K562 (cell line): ENCODE measurements around the gene ATXN10. TPM values are rescaled to one million over a fixed set of nuclear protein-coding genes. Genes with fewer than 3 reads are reported as not detected.

ENCODE experiments used
- ATAC-seq: fragments of 200-7000 bp; cut with Tn5 transposase; 3 replicates; pipeline ENCODE4 v1.9.1; 2020; ENCODE audit warnings: moderate library complexity
- BruUV-seq: library from RNA; stranded (reverse); fragments of 400-500 nt; replicated peaks from 2 replicates; lab custom pipeline; 2021; lab: Mats Ljungman, UMichigan
- CTCF ChIA-PET: fragments of 300-600 bp; formaldehyde crosslinking; extraction: SDS; loops from one replicate; lab custom pipeline; 2021; ENCODE audit warnings: low intra/inter-chr PET ratio; lab: Yijun Ruan, JAX
- POLR2A ChIA-PET: fragments of 300-600, 350-650 bp; sonication (Branson Sonifier 250); formaldehyde crosslinking; extraction: SDS; loops from one replicate; lab custom pipeline; 2021; ENCODE audit warnings: antibody characterized with exemption, inconsistent platforms; lab: Yijun Ruan, JAX
- DNase-seq, 4 experiments: peaks; one replicate each; pipeline versions ENCODE4 v3.0.0 to v3.0.0-alpha.2; 2011 to 2018; ENCODE audit warnings: low spot score in 3 of 4, mixed read lengths in 3 of 4; ENCODE audit errors: extremely low read depth in 1 of 4
- FAIRE-seq: peaks from 2 replicates; lab custom pipeline; 2011; peaks lifted over from hg19 to GRCh38; lab: Jason Lieb, UNC
- H2AFZ ChIP-seq: 2 replicates; pipeline ENCODE4 v1.6.0; 2011; ENCODE audit warnings: low read depth, low read length, control low read depth, inconsistent platforms
- H3K27ac ChIP-seq: fragments of 200-600 bp; 3 replicates; pipeline ENCODE4 v1.8.0; 2011; ENCODE audit warnings: low read depth, mild to moderate bottlenecking, control low read depth, inconsistent platforms, low read length, moderate library complexity, mixed read lengths; ENCODE audit errors: extremely low read depth
- H3K27me3 ChIP-seq, 2 experiments: fragments of 300-600 bp in 1 of 2; 2 replicates in 1 of 2; 3 replicates in 1 of 2; pipeline versions ENCODE4 v1.6.0 to v1.8.0; 2011; ENCODE audit warnings: inconsistent platforms in 2 of 2, low read length in 2 of 2, mild to moderate bottlenecking in 1 of 2, mixed read lengths in 1 of 2, moderate library complexity in 1 of 2; ENCODE audit not compliant: control insufficient read depth in 2 of 2, insufficient read depth in 2 of 2
- H3K36me3 ChIP-seq: fragments of 300-600 bp; 3 replicates; pipeline ENCODE4 v1.8.0; 2011; ENCODE audit warnings: mild to moderate bottlenecking, low read length, inconsistent platforms; ENCODE audit not compliant: control insufficient read depth, insufficient read depth
- H3K4me1 ChIP-seq, 2 experiments: fragments of 200-600 bp in 1 of 2; replicated peaks in 1 of 2; 2 replicates in 1 of 2; 3 replicates in 1 of 2; pipeline versions ENCODE4 v1.5.1 to v1.8.0; 2011; ENCODE audit warnings: inconsistent platforms in 2 of 2, low read length in 2 of 2, mild to moderate bottlenecking in 1 of 2, mixed read lengths in 1 of 2, moderate library complexity in 1 of 2; ENCODE audit not compliant: control insufficient read depth in 2 of 2, insufficient read depth in 2 of 2
- H3K4me2 ChIP-seq: 2 replicates; pipeline ENCODE4 v1.6.1; 2011; ENCODE audit warnings: low read length, control low read depth, inconsistent platforms, mixed read lengths; ENCODE audit not compliant: insufficient read depth
- H3K4me3 ChIP-seq: fragments of 200-600 bp; sonication (generic), shearing (Covaris generic); 2 replicates; pipeline ENCODE4 v1.5.1; 2016; ENCODE audit warnings: control low read depth, inconsistent platforms
- H3K79me2 ChIP-seq: fragments of 200-600 bp; 3 replicates; pipeline ENCODE4 v1.8.0; 2011; ENCODE audit warnings: low read length, inconsistent platforms; ENCODE audit not compliant: control insufficient read depth, insufficient read depth
- H3K9ac ChIP-seq, 2 experiments: 2 replicates each; pipeline versions ENCODE4 v1.6.0 to v1.6.1; 2011; ENCODE audit warnings: low read depth in 2 of 2, low read length in 2 of 2, control low read depth in 1 of 2, inconsistent platforms in 1 of 2, mild to moderate bottlenecking in 1 of 2, mixed read lengths in 1 of 2; ENCODE audit not compliant: insufficient read depth in 1 of 2
- H3K9me1 ChIP-seq: one replicate; pipeline ENCODE4 v1.6.0; 2011; ENCODE audit warnings: inconsistent platforms, mild to moderate bottlenecking, low read length, moderate library complexity; ENCODE audit not compliant: control insufficient read depth, insufficient read depth
- H3K9me3 ChIP-seq: replicated peaks from 2 replicates; pipeline ENCODE4 v1.5.1; 2011; ENCODE audit warnings: low read depth, low read length, inconsistent platforms; ENCODE audit not compliant: control insufficient read depth, insufficient read depth
- H4K20me1 ChIP-seq: replicated peaks from 2 replicates; pipeline ENCODE4 v1.6.1; 2011; ENCODE audit warnings: low read length, inconsistent platforms, mixed read lengths; ENCODE audit not compliant: control insufficient read depth, insufficient read depth
- E2F4 ChIP-seq: sonication (generic); formaldehyde crosslinking; IDR thresholded peaks from 2 replicates; pipeline ENCODE4 v1.8.0; 2022; ENCODE audit warnings: mild to moderate bottlenecking, low read depth, missing genetic modification reagents
- FOXP1 ChIP-seq: sonication (generic); formaldehyde crosslinking; IDR thresholded peaks from 2 replicates; pipeline ENCODE4 v1.8.0; 2022; ENCODE audit warnings: mild to moderate bottlenecking, missing genetic modification reagents
- GATA2 ChIP-seq: sonication (generic); formaldehyde crosslinking; IDR thresholded peaks from 2 replicates; pipeline ENCODE4 v1.4.0; 2020; ENCODE audit warnings: mild to moderate bottlenecking, missing genetic modification reagents
- HDAC8 ChIP-seq: fragments of 450-650 bp; IDR thresholded peaks from 2 replicates; pipeline ENCODE4 v1.6.1; 2016; ENCODE audit warnings: mild to moderate bottlenecking, missing genetic modification characterization, moderate library complexity, missing compliant biosample characterization
- HNRNPH1 ChIP-seq: fragments of 200-400 bp; formaldehyde crosslinking; optimal IDR thresholded peaks from 2 replicates; pipeline ENCODE3; 2017; ENCODE audit warnings: low read depth, mild to moderate bottlenecking, low read length, moderate library complexity
- MAFF ChIP-seq: IDR thresholded peaks from 2 replicates; pipeline ENCODE4 v1.6.1; 2012; ENCODE audit warnings: low read length, improper control_type of control experiment
- PRPF4 ChIP-seq: fragments of 200-400 bp; formaldehyde crosslinking; IDR thresholded peaks from one replicate; pipeline ENCODE4 v1.6.1; 2017; ENCODE audit warnings: low read length, low read depth, mild to moderate bottlenecking; ENCODE audit not compliant: insufficient read depth, poor library complexity, severe bottlenecking
- ZNF311 ChIP-seq: fragments of 250-450 bp; sonication (Bioruptor Pico); IDR thresholded peaks from 2 replicates; pipeline ENCODE4 v1.4.0; 2020; ENCODE audit warnings: mild to moderate bottlenecking, moderate library complexity
- WGBS: fragments of 100-300 bp; shearing (Covaris generic); methylation state at CpG from one replicate; pipeline ENCODE4 v1.1.6; 2016; ENCODE audit warnings: low coverage, mixed read lengths; ENCODE audit not compliant: insufficient coverage; ENCODE audit errors: missing lambda C conversion rate; 5-methylcytosine and 5-hydroxymethylcytosine counted together
- in situ Hi-C: fragments of 300-500 bp; cut with MboI; formaldehyde crosslinking; loops from 4 replicates; pipeline ENCODE4 v1.15.0; 2018; ENCODE audit warnings: inconsistent platforms, mixed read lengths
- intact Hi-C: fragments of 100-400 bp; cut with micrococcal nuclease; formaldehyde crosslinking; loops from 2 replicates; pipeline ENCODE4 v1.14.2; 2022
- polyA plus RNA-seq, 8 experiments: library from polyadenylated mRNA; depleted of rRNA in 4 of 8; stranded (reverse) in 5 of 8; unstranded in 3 of 8; fragments of >200 nt; fragmentation: Nextera tagmentation in 2 of 8; fragmentation: Illumina TruSeq in 1 of 8; extraction: Ambion mirVana in 2 of 8; extraction: Trizol in 1 of 8; gene quantifications; 2 replicates each; pipeline versions ENCODE4 v1.2.1 to v1.2.3, GENCODE V29; 2011 to 2014; ENCODE audit warnings: inconsistent platforms in 1 of 8, missing spikeins in 1 of 8
- total RNA-seq, 7 experiments: library from RNA; depleted of rRNA in 6 of 7; stranded (reverse); fragments of >200 nt in 6 of 7; fragmentation: Illumina TruSeq in 2 of 7; extraction: Trizol in 2 of 7; gene quantifications; 2 replicates each; pipeline versions ENCODE4 v1.2.1 to v1.2.3, GENCODE V29; 2011 to 2021; ENCODE audit warnings: low replicate concordance in 1 of 7

The ATXN10 gene
- total and polyA plus RNA-seq, 9 of the 15 experiments (the other 6 are each of a cell fraction or from before 2014, with no cell fraction given), result 11.5 to 190 (median 33.6) TPM

- Histone ChIP-seq H3K4me2 (no peak overlapping the region), H3K9me3 (no peaks in the 10 kb centered on the region), H2AFZ (no peak overlapping the region), H3K9ac (no peak overlapping the region), H4K20me1 (peaks cover 3% of the 10 kb centered on the region; the same call in 1 of the 2 replicates), H3K4me1 (no peaks in the 10 kb centered on the region), H3K36me3 (no peaks in the 10 kb centered on the region), H3K79me2 (no peaks in the 10 kb centered on the region), H3K27ac (no peak overlapping the region), H3K27me3 (no peaks in the 10 kb centered on the region), H3K4me3 (no peak overlapping the region), H3K9me1 (no peaks in the 10 kb centered on the region)
- DNase-seq (no peak), FAIRE-seq (no peak), ATAC-seq (no peak)
- WGBS, result 65% methylated on average over 3 of the region's 3 CpGs
- BruUV-seq, result no TSS peak
- in situ Hi-C loops, result no loop called here
- ChIA-PET CTCF (no interaction called here), POLR2A (no interaction called here)
- intact Hi-C loops, result no loop called here
- TF ChIP-seq FOXP1, result no peak
- TF ChIP-seq HNRNPH1, result no peak
- TF ChIP-seq PRPF4, result no peak
- no peak for TF ChIP-seq E2F4 (CRISPR knock-in tag)
- no peak for TF ChIP-seq ZNF311 (CRISPR knock-in tag)
- no peak for TF ChIP-seq HDAC8
- TF ChIP-seq MAFF, result no peak
- TF ChIP-seq GATA2 (CRISPR knock-in tag), result no peak
Observed at GRCh38 chr22:45783021-45783420, 111.4 kb downstream of the ATXN10 start.
